ENCODE measurements around the gene NUAK2. TPM values are rescaled to one million over a fixed set of nuclear protein-coding genes. Genes with fewer than 3 reads are reported as not detected.

The NUAK2 gene
- total and polyA plus RNA-seq, 7 donors: 0.28 to 15.0 (median 1.5) TPM

DNA sequence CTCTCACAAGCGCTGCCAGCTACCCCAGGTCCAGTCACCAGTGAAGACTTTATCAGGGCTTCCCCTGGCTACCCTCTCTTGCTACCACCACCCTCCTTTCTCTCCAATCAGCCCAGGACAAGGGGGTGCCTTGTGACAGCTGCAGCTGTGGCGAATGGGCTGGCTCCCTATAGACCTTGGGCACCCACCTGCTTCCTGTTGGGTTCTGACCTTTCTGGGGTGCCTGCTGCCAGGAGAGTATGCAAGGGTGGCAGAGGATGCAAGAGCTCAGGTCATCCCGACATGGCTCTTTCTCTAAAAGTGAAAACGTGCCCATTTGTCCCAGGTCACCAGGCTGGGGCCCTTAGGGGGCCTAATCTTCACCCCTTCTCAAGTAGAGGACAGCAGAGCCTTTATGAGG is 28.6 kb upstream of the NUAK2 start:
- Histone ChIP-seq H3K4me1 (no peaks in the 10 kb centered on the region), H3K27ac (no peak overlapping the region), H3K36me3 (no peaks in the 10 kb centered on the region), H3K9me3 (no peaks in the 10 kb centered on the region), H3K4me3 (no peak overlapping the region), H3K27me3 (peaks cover 0 to 23% (median 3%) of the 10 kb centered on the region in 3 donors)
- TF ChIP-seq, protein P1, sequence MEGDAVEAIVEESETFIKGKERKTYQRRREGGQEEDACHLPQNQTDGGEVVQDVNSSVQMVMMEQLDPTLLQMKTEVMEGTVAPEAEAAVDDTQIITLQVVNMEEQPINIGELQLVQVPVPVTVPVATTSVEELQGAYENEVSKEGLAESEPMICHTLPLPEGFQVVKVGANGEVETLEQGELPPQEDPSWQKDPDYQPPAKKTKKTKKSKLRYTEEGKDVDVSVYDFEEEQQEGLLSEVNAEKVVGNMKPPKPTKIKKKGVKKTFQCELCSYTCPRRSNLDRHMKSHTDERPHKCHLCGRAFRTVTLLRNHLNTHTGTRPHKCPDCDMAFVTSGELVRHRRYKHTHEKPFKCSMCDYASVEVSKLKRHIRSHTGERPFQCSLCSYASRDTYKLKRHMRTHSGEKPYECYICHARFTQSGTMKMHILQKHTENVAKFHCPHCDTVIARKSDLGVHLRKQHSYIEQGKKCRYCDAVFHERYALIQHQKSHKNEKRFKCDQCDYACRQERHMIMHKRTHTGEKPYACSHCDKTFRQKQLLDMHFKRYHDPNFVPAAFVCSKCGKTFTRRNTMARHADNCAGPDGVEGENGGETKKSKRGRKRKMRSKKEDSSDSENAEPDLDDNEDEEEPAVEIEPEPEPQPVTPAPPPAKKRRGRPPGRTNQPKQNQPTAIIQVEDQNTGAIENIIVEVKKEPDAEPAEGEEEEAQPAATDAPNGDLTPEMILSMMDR (IDR thresholded peaks at IDR 0.05): no peak
- TF ChIP-seq POLR2AphosphoS5 (IDR thresholded peaks at IDR 0.05) (no peak), POLR2A (IDR thresholded peaks at IDR 0.05) (no peak), EP300 (IDR thresholded peaks at IDR 0.05) (no peak)
- intact Hi-C loops (cut with DNase I): loop anchor here (5.0 to 10.0 kb wide), 2 partner anchors 87 to 175 kb away; no protein-coding TSS in a partner anchor
- 59 to 86% methylated on average over 4 of the region's 4 CpGs for WGBS, 2 donors
- no peak for DNase-seq

DNA sequence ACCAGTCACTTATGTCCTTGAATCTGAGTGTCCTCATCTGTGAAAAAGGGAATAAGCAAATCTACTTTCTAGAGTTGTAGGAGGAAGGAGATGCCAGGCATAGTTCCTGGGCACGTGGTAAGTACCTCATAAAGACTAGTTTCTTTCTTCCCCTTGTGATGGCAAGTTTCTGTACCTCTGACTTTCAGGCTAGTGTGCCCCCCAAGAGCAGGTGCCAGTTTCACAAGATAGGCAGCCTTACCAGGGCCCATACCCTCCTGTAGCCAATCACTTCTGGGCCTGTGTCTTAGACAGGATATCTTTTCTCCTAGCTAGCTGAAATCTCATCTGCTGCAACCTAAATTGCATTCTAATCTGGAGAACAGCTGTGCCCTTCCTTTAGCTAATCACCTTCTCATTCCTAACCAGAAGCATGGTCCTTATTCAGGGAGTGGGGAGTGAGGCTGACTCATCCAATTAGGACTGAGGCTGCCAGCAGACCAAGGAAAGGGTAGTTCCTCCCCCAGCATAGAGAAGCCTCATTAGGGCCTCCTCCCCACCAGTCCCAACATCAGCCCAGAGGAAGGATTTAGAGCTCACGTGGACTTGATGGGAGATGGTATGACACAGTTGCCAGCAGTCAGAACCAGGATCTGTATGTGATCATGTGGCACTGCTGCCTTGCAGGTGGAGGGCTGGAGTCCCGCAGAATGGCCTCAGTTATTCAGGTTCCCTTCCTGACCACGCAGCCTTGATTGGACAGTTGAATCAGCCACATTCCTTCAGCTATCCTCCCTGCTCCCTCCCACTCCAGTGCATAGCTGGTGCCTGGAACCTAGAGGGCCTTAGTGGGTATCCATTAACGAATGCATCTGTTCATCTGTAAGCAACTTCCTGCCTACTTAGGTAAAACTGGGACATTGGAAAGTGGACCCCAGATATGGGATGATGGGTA is 27.3 kb upstream of the NUAK2 start:
- H3K27me3 ChIP-seq: peaks cover 8 to 36% (median 11%) of the 10 kb centered on the region in 3 donors
- H3K36me3 ChIP-seq: no peaks in the 10 kb centered on the region
- no peak for DNase-seq
- TF ChIP-seq POLR2A (IDR thresholded peaks at IDR 0.05): no peak
- TF ChIP-seq, protein P1 (IDR thresholded peaks at IDR 0.05): no peak
- no peak for TF ChIP-seq EP300 (IDR thresholded peaks at IDR 0.05)
- TF ChIP-seq POLR2AphosphoS5 (IDR thresholded peaks at IDR 0.05): no peak
- no peak overlapping the region for H3K4me3 ChIP-seq
- H3K9me3 ChIP-seq: no peaks in the 10 kb centered on the region
- intact Hi-C loops (cut with DNase I): no loop called here
- 70 to 76% methylated on average over 5 of the region's 5 CpGs for WGBS, 2 donors
- peaks cover 0 to 8% (median 7%) of the 10 kb centered on the region in 4 donors for H3K4me1 ChIP-seq
- H3K27ac ChIP-seq: no peak overlapping the region

DNA sequence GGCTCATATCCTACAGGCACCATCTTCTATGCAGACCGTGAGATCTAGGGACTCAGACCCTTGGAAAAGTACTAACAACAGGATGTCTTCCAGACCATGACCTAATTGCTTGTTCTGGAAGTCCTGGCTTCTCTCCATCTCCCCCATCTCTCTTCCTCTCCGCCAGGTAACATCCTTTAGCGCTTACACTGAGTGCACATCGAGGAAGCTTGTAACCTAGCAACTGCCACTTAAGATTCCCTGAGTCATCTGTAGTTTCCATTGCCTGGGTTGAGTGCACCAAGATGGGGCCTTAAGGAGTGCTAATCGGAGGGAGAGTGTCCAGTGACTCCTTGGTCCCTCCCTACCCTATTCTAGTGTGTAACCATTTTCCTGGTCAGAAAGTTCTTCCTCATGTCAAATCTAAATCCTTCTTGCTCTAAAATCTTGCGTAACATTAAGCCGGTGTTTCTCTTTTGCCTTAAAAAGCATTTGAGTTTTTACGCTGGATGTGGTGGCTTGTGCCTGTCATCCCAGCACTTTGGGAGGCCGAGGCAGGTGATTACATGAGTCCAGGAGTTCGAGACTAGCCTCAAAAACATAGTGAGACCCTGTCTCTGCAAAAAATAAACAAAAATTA is 25.5 kb upstream of the NUAK2 start:
- TF ChIP-seq, protein P1 (IDR thresholded peaks at IDR 0.05): no peak
- no peak for TF ChIP-seq POLR2AphosphoS5 (IDR thresholded peaks at IDR 0.05)
- no peak for TF ChIP-seq EP300 (IDR thresholded peaks at IDR 0.05)
- no peak for TF ChIP-seq POLR2A (IDR thresholded peaks at IDR 0.05)
- 81 to 88% methylated on average over 10 of the region's 10 CpGs for WGBS, 2 donors
- Histone ChIP-seq H3K36me3 (no peaks in the 10 kb centered on the region), H3K4me3 (no peak overlapping the region), H3K27me3 (peaks cover 15 to 53% (median 22%) of the 10 kb centered on the region in 3 donors), H3K4me1 (peaks cover 0 to 15% (median 13%) of the 10 kb centered on the region in 4 donors), H3K9me3 (no peaks in the 10 kb centered on the region), H3K27ac (no peak overlapping the region)
- DNase-seq: no peak
- intact Hi-C loops (cut with DNase I): no loop called here

DNA sequence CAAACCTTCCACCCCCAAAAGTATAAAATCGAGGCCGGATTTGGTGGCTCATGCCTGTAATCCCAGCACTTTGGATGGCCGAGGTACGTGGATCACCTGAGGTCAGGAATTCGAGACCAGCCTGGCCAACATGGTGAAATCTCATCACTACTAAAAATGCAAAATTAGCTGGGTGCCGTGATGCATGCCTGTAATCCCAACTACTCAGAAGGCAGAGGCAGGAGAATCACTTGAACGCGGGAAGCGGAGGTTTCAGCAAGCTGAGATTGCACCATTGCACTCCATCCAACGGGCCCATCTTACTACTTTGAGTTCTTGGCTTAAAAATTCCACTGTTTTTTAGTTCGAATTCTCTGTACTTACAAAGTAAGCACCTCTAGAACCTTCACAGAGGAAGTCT is 24.2 kb upstream of the NUAK2 start:
- intact Hi-C loops (cut with DNase I): no loop called here
- DNase-seq: no peak
- Histone ChIP-seq H3K27me3 (peaks cover 15 to 53% (median 22%) of the 10 kb centered on the region in 3 donors), H3K27ac (no peak overlapping the region), H3K36me3 (no peaks in the 10 kb centered on the region), H3K4me1 (peaks cover 0 to 15% (median 13%) of the 10 kb centered on the region in 4 donors), H3K9me3 (no peaks in the 10 kb centered on the region), H3K4me3 (no peak overlapping the region)
- TF ChIP-seq POLR2AphosphoS5 (IDR thresholded peaks at IDR 0.05) (no peak), POLR2A (IDR thresholded peaks at IDR 0.05) (no peak), EP300 (IDR thresholded peaks at IDR 0.05) (no peak)
- TF ChIP-seq, protein P1 (IDR thresholded peaks at IDR 0.05): no peak
- WGBS, 2 donors: 89% methylated on average over 11 of the region's 11 CpGs
